ENCODE measurements around the gene PCMTD2. TPM values are rescaled to one million over a fixed set of nuclear protein-coding genes. Genes with fewer than 3 reads are reported as not detected.

The PCMTD2 gene
- total RNA-seq, 1 donor from 2014 or later = 111 TPM

DNA sequence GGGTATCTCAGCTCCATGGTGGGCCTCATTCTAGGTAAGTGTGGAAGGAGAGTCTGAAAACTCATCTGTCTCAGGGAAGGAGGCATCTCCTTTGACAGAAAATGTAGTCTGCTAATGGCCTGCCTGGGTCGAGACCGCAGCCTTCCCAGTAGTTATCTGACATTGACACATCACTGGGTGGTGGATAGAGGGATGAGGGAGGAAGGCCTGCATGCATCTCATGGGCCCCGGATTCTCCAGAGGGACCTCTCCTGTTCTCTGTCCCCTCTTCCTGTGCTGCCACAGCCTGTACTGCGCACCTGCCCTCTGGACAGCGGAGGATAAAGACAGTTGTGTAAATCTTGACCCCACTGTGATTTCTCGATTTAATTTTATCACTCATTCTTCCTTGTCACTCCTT is 4.7 kb downstream of the PCMTD2 start:
- Mint-ChIP-seq H3K4me3 (no peak overlapping the region), H3K36me3 (peaks cover 8% of the 10 kb centered on the region), H3K4me1 (peaks cover 71% of the 10 kb centered on the region), H3K27me3 (ENCODE audit: low read depth) (no peaks in the 10 kb centered on the region), H3K27ac (peak overlapping the region; percentile 96), H3K9me3 (no peaks in the 10 kb centered on the region)
- DNase-seq (ENCODE audit: low spot score in 2 of 2, unreplicated experiment in 2 of 2) = no peak
- TF ChIP-seq, protein P1, sequence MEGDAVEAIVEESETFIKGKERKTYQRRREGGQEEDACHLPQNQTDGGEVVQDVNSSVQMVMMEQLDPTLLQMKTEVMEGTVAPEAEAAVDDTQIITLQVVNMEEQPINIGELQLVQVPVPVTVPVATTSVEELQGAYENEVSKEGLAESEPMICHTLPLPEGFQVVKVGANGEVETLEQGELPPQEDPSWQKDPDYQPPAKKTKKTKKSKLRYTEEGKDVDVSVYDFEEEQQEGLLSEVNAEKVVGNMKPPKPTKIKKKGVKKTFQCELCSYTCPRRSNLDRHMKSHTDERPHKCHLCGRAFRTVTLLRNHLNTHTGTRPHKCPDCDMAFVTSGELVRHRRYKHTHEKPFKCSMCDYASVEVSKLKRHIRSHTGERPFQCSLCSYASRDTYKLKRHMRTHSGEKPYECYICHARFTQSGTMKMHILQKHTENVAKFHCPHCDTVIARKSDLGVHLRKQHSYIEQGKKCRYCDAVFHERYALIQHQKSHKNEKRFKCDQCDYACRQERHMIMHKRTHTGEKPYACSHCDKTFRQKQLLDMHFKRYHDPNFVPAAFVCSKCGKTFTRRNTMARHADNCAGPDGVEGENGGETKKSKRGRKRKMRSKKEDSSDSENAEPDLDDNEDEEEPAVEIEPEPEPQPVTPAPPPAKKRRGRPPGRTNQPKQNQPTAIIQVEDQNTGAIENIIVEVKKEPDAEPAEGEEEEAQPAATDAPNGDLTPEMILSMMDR (IDR thresholded peaks at IDR 0.05; ENCODE audit: unreplicated experiment) = no peak

DNA sequence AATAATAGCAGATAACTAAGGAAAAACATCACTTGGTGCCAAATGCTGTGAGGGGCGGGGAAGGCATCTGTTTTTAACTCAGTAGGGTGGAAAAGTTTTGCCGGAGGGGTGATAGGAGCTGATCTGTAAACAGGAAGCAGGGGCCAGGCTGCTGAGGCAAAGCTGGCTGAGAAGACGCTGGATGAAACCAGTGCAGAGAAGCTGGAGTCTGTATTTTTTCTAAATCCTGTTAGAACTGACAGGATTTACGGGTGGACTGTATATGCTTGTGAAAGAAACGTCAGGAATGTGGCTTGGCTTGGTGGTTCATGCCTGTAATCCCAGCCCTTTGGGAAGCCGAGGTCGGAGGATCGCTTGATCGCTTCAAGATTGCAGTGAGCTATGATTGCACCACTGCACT is 5.6 kb downstream of the PCMTD2 start:
- H3K27ac Mint-ChIP-seq = peak overlapping the region; percentile 96
- H3K27me3 Mint-ChIP-seq (ENCODE audit: low read depth) = no peaks in the 10 kb centered on the region
- TF ChIP-seq, protein P1 (IDR thresholded peaks at IDR 0.05; ENCODE audit: unreplicated experiment) = no peak
- DNase-seq (ENCODE audit: low spot score in 2 of 2, unreplicated experiment in 2 of 2) = no peak
- peaks cover 72% of the 10 kb centered on the region for H3K4me1 Mint-ChIP-seq
- H3K4me3 Mint-ChIP-seq = peak overlapping the region; percentile 48
- H3K36me3 Mint-ChIP-seq = peaks cover 8% of the 10 kb centered on the region
- H3K9me3 Mint-ChIP-seq = no peaks in the 10 kb centered on the region

DNA sequence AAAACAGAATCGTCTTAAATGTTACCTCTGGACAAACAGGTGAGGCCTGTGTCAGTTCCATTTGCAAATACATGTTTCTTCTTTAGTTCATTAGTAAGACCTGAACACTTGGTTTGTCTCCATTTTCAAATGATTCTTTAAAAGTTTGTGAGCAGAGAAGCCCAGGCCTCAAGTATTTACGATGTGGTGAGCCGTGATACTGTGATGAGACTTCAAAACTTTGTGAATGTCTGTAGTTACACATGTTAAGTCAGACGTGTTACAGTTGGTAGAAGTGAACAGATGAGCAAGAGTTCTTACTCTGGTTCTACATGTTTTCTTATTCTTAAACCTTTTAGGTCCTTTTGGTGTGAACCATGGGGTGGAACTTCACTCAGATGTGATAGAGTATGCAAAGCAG is 8.5 kb downstream of the PCMTD2 start:
- no peaks in the 10 kb centered on the region for H3K27me3 Mint-ChIP-seq (ENCODE audit: low read depth)
- TF ChIP-seq, protein P1 (IDR thresholded peaks at IDR 0.05; ENCODE audit: unreplicated experiment) = no peak
- peaks cover 13% of the 10 kb centered on the region for H3K36me3 Mint-ChIP-seq

DNA sequence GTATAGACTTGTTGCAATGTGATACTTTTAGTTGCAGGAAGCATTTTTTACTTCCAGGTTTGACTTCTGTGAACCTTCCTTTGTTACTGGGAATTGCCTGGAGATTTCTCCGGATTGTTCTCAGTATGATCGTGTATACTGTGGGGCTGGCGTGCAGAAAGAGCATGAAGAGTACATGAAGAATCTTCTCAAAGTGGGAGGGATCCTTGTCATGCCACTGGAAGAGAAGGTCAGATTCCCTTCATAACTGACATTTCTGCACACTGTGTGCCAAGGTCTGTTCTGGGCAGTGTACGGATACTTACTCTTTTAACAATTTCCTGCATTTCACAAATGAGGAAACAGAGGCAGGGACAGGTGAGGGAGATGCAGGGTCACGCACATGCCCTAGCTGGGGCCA is 9.7 kb downstream of the PCMTD2 start:
- TF ChIP-seq, protein P1 (IDR thresholded peaks at IDR 0.05; ENCODE audit: unreplicated experiment) = no peak
- Mint-ChIP-seq H3K36me3 (peaks cover 24% of the 10 kb centered on the region), H3K9me3 (peaks cover 3% of the 10 kb centered on the region), H3K27me3 (ENCODE audit: low read depth) (no peaks in the 10 kb centered on the region), H3K4me1 (peaks cover 34% of the 10 kb centered on the region), H3K4me3 (no peak overlapping the region), H3K27ac (peak overlapping the region; percentile 26)
- DNase-seq (ENCODE audit: low spot score in 2 of 2, unreplicated experiment in 2 of 2) = no peak

More for the DNA sequence above, 8.5 kb downstream of the PCMTD2 start:
- Mint-ChIP-seq H3K4me1 (peaks cover 43% of the 10 kb centered on the region), H3K4me3 (no peak overlapping the region), H3K9me3 (no peaks in the 10 kb centered on the region), H3K27ac (peak overlapping the region; percentile 53)
- DNase-seq (ENCODE audit: low spot score in 2 of 2, unreplicated experiment in 2 of 2) = no peak

DNA sequence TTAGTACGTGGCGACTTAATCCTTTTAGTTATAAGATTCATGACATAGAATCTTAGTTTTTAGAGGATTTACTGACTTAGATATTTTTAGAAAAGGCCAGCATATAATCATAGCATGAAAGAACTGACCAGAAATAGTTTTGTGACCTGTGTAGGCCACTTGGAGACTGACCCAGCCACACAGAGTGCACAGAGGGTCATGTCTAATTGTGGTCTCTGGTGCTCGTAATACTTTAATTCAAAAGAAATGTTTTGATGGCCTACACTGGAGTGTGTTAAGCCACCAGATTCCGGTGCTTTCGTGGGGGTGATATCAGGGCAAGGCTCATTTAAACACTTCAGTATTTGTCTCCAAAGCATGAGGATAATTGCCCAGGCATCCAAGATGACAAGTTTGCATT is 11.4 kb downstream of the PCMTD2 start:
- Mint-ChIP-seq H3K36me3 (peaks cover 33% of the 10 kb centered on the region), H3K27ac (no peak overlapping the region), H3K4me1 (peaks cover 18% of the 10 kb centered on the region), H3K9me3 (peaks cover 3% of the 10 kb centered on the region), H3K4me3 (no peak overlapping the region), H3K27me3 (ENCODE audit: low read depth) (no peaks in the 10 kb centered on the region)
- TF ChIP-seq, protein P1 (IDR thresholded peaks at IDR 0.05; ENCODE audit: unreplicated experiment) = no peak
- DNase-seq (ENCODE audit: low spot score in 2 of 2, unreplicated experiment in 2 of 2) = no peak

DNA sequence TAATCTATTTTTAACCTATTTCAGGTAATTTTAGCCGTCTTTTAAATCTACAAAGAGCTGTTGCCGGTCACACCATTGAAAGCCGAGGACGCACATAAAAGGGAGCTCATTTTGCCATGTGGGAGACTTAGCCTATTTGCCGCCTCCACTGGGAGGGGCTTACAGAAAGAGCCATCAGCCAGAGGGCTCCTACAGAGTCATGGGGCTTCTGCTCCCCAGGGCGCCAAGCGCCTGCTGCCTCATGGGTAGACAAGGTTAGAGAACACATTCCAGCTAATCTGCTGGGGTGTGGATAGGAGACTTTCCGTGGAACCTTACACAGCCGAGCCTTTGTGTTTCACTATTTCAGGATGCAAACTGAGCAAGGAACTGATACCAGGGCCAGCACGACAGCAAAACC is 12.6 kb downstream of the PCMTD2 start:
- Mint-ChIP-seq H3K36me3 (peaks cover 32% of the 10 kb centered on the region), H3K9me3 (peaks cover 3% of the 10 kb centered on the region), H3K4me1 (peaks cover 16% of the 10 kb centered on the region), H3K27ac (no peak overlapping the region), H3K4me3 (no peak overlapping the region), H3K27me3 (ENCODE audit: low read depth) (no peaks in the 10 kb centered on the region)
- no peak for DNase-seq (ENCODE audit: low spot score in 2 of 2, unreplicated experiment in 2 of 2)
- TF ChIP-seq, protein P1 (IDR thresholded peaks at IDR 0.05; ENCODE audit: unreplicated experiment) = no peak
